Measurements from ENCODE around the gene BABAM1. TPM values are rescaled to one million over a fixed set of nuclear protein-coding genes. Genes with fewer than 3 reads are reported as not detected.
"Not testable (repeated sequence)": the region's sequence is repeated elsewhere in the genome, so short reads cannot be mapped to it uniquely, and the experiment has no call there.

The BABAM1 gene
- total RNA-seq, 2 donors from 2014 or later: 86.6 to 96.1 TPM

GRCh38 chr19:17266589-17266974, 661 bp upstream of the BABAM1 start:
- Mint-ChIP-seq H3K9me3 (no peaks in the 10 kb centered on the region), H3K27me3 (ENCODE audit: low read depth) (no peaks in the 10 kb centered on the region), H3K27ac (peak overlapping the region; percentile 95), H3K36me3 (ENCODE audit: insufficient read depth in 2 of 2) (peaks cover 5 to 11% of the 10 kb centered on the region in 2 donors), H3K4me1 (ENCODE audit: low read depth) (peaks cover 24% of the 10 kb centered on the region), H3K4me3 (peak overlapping the region; percentile 88 to 93)
- ATAC-seq (replicated peaks in 1 of 2) (no peak), DNase-seq (no peak)

DNA sequence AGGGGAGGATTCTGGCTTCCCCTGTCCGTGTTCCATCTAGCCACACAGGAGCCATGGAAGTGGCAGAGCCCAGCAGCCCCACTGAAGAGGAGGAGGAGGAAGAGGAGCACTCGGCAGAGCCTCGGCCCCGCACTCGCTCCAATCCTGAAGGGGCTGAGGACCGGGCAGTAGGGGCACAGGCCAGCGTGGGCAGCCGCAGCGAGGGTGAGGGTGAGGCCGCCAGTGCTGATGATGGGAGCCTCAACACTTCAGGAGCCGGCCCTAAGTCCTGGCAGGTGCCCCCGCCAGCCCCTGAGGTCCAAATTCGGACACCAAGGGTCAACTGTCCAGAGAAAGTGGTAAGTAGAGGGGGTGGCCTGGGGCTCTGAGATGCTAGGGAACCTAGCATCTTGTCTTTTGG, 1.5 kb downstream of the BABAM1 start:
- Mint-ChIP-seq H3K9me3 (no peaks in the 10 kb centered on the region), H3K27ac (no peak overlapping the region), H3K27me3 (ENCODE audit: low read depth) (no peaks in the 10 kb centered on the region), H3K36me3 (ENCODE audit: insufficient read depth in 2 of 2) (peaks cover 5 to 13% of the 10 kb centered on the region in 2 donors), H3K4me1 (ENCODE audit: low read depth) (peaks cover 24% of the 10 kb centered on the region), H3K4me3 (peak overlapping the region; percentile 88 to 93)
- no peak for ATAC-seq (replicated peaks in 1 of 2)
- no peak for DNase-seq

- not testable (repeated sequence) for H3K4me1 Mint-ChIP-seq (ENCODE audit: low read depth); H3K27me3 Mint-ChIP-seq (ENCODE audit: low read depth); DNase-seq; H3K27ac Mint-ChIP-seq; H3K4me3 Mint-ChIP-seq; ATAC-seq (replicated peaks in 1 of 2); H3K9me3 Mint-ChIP-seq
- H3K36me3 Mint-ChIP-seq (ENCODE audit: insufficient read depth in 2 of 2): peaks cover 5 to 16% of the 10 kb centered on the region in 2 donors
Observed at GRCh38 chr19:17274892-17275291, 7.6 kb downstream of the BABAM1 start.

DNA sequence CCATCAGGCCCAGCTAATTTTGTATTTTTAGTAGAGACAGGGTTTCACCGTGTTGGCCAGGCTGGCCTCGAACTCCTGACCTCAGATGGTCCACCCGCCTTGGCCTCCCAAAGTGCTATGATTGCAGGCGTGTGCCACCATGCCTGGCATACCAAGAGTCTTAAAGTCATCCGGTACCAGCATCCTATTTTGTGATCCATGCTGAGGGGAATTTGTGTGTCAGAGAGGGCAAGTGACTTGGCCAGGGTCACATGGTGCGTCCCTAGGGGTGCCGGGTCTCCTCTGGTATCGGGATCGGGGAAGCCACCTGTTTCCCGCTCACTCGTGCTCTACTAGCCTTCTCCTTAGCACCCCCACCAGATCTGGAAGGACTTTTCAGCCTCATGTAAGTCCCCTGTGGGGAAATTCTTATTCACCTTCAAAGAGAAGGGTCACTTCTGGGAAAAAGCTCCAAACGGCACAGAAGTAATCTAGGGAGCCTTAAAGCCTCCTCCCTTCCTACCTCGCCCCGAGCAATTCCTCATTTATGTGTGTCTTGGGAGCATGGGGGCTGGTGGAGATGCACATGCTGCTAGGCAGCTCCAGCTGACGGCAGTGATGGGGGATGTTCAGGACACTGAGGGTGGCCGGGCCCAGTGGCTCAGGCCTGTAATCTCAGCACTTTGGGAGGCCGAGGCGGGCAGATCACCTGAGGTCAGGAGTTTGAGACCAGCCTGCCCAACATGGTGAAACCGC, 8.4 kb downstream of the BABAM1 start:
- Mint-ChIP-seq H3K27ac (no peak overlapping the region), H3K36me3 (ENCODE audit: insufficient read depth in 2 of 2) (peaks cover 3 to 10% of the 10 kb centered on the region in 2 donors), H3K4me1 (ENCODE audit: low read depth) (no peaks in the 10 kb centered on the region)

DNA sequence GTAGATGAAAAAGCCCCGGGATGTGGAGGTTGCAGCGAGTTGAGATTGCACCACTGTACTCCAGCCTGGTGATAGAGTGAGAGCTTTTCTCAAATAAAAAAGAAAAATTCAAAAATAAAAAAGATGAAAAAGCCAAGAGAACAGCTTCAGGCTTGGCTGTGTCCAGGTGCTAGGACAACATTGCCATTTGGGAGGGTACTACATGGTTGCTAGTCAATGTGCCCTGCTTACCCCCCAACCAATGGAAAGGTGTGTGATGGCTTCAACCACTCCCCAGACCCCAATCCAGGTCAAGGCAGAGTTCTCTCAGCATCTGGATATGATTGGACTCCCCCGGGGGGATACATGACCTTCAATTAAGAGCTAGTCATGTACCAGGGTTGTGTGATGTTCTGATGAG, 12.2 kb downstream of the BABAM1 start:
- ATAC-seq (replicated peaks in 1 of 2) (no peak), DNase-seq (no peak)
- H3K4me3 Mint-ChIP-seq: no peak overlapping the region

More for the DNA sequence above, 8.4 kb downstream of the BABAM1 start:
- no peak for DNase-seq
- ATAC-seq (replicated peaks in 1 of 2): no peak
- Mint-ChIP-seq H3K9me3 (no peaks in the 10 kb centered on the region), H3K27me3 (ENCODE audit: low read depth) (no peaks in the 10 kb centered on the region), H3K4me3 (no peak overlapping the region)

DNA sequence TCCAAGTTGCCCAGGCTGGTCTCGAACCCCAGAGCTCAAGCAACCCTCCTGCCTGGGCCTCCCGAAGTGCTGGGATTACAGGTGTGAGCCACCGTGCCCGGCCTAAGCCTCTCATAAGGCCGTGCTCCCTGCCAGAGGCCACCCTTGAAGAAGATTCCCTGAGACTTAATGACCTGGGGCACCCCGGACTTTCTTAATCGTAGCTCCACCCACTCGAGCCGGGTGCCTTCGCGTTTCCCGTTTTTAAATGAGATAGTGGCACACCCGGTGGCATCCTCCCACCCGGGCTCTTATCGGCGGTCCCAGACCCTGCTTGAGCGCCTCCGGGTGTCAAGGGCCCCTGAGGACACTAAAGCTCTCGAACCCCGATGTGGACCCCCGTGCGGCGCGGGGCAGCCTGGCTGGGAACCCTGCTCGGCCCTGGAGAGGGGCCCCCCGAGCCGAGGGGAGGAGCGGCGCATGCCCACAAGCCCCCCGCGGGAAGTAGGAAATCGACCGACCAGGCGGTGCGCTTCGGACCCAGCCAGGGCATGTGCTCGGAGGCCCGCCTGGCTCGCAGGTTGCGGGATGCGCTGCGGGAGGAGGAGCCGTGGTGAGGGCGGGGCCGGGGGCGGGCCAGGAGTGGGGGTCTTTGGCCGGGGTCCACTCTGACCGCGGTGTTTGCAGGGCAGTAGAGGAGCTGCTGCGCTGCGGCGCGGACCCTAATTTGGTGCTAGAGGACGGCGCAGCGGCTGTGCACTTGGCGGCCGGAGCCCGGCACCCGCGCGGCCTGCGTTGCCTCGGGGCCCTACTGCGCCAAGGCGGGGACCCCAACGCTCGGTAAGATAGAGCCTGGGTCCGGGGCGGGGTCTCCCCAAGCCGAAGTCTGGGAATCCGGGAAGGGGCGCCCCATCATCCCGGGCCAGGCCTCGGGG, 14.4 kb downstream of the BABAM1 start, which contains the start of gene ANKLE1:
Gene ANKLE1, plus strand, starts transcription at position 511 of the 914 bp plus-strand sequence. Its CDS starts 20 bp downstream, at position 531.
- Mint-ChIP-seq H3K9me3 (no peaks in the 10 kb centered on the region), H3K27me3 (ENCODE audit: low read depth) (peaks cover 5% of the 10 kb centered on the region), H3K4me3 (peak within 1 kb of the TSS; percentile 90 to 94), H3K36me3 (ENCODE audit: insufficient read depth in 2 of 2) (peaks cover 0 to 3% of the 10 kb centered on the region in 2 donors), H3K27ac (peak within 1 kb of the TSS; percentile 64), H3K4me1 (ENCODE audit: low read depth) (peaks cover 9% of the 10 kb centered on the region)
- peak; percentile 30 to 50 for ATAC-seq (replicated peaks in 1 of 2)
- DNase-seq: peak; percentile 43 to 59

More for the DNA sequence above, 12.2 kb downstream of the BABAM1 start:
- Mint-ChIP-seq H3K27me3 (ENCODE audit: low read depth) (peaks cover 5% of the 10 kb centered on the region), H3K27ac (no peak overlapping the region), H3K36me3 (ENCODE audit: insufficient read depth in 2 of 2) (peaks cover 0 to 6% of the 10 kb centered on the region in 2 donors), H3K4me1 (ENCODE audit: low read depth) (peaks cover 9% of the 10 kb centered on the region), H3K9me3 (no peaks in the 10 kb centered on the region)

- H3K27ac Mint-ChIP-seq: peak overlapping the region; percentile 64
- H3K4me3 Mint-ChIP-seq: peak overlapping the region; percentile 90 to 94
- H3K27me3 Mint-ChIP-seq (ENCODE audit: low read depth): peaks cover 5% of the 10 kb centered on the region
- no peaks in the 10 kb centered on the region for H3K9me3 Mint-ChIP-seq
- ATAC-seq (replicated peaks in 1 of 2) (peak; percentile 92 to 93), DNase-seq (peak; percentile 87 to 91)
- H3K4me1 Mint-ChIP-seq (ENCODE audit: low read depth): peaks cover 9% of the 10 kb centered on the region
- H3K36me3 Mint-ChIP-seq (ENCODE audit: insufficient read depth in 2 of 2): no peaks in the 10 kb centered on the region
Observed at GRCh38 chr19:17282488-17283125, 15.4 kb downstream of the BABAM1 start.

GRCh38 chr19:17283504-17283996, 16.3 kb downstream of the BABAM1 start:
- no peak for DNase-seq
- H3K27ac Mint-ChIP-seq: no peak overlapping the region
- H3K4me3 Mint-ChIP-seq: peak overlapping the region in 1 of 2 donors; percentile 61
- no peaks in the 10 kb centered on the region for H3K9me3 Mint-ChIP-seq
- peaks cover 5% of the 10 kb centered on the region for H3K27me3 Mint-ChIP-seq (ENCODE audit: low read depth)
- peaks cover 9% of the 10 kb centered on the region for H3K4me1 Mint-ChIP-seq (ENCODE audit: low read depth)
- no peaks in the 10 kb centered on the region for H3K36me3 Mint-ChIP-seq (ENCODE audit: insufficient read depth in 2 of 2)
- no peak for ATAC-seq (replicated peaks in 1 of 2)

- H3K36me3 Mint-ChIP-seq (ENCODE audit: insufficient read depth in 2 of 2): no peaks in the 10 kb centered on the region
- no peak overlapping the region for H3K27ac Mint-ChIP-seq
- ATAC-seq (replicated peaks in 1 of 2) (no peak), DNase-seq (no peak)
- peaks cover 5% of the 10 kb centered on the region for H3K27me3 Mint-ChIP-seq (ENCODE audit: low read depth)
- no peaks in the 10 kb centered on the region for H3K9me3 Mint-ChIP-seq
- H3K4me1 Mint-ChIP-seq (ENCODE audit: low read depth): peaks cover 9% of the 10 kb centered on the region
- H3K4me3 Mint-ChIP-seq: no peak overlapping the region
Observed at GRCh38 chr19:17285415-17286135, 18.3 kb downstream of the BABAM1 start.

GRCh38 chr19:17286263-17286662, 19.0 kb downstream of the BABAM1 start:
- no peaks in the 10 kb centered on the region for H3K9me3 Mint-ChIP-seq
- DNase-seq: no peak
- no peak overlapping the region for H3K4me3 Mint-ChIP-seq
- no peaks in the 10 kb centered on the region for H3K36me3 Mint-ChIP-seq (ENCODE audit: insufficient read depth in 2 of 2)
- peaks cover 7% of the 10 kb centered on the region for H3K4me1 Mint-ChIP-seq (ENCODE audit: low read depth)
- ATAC-seq (replicated peaks in 1 of 2): no peak
- no peak overlapping the region for H3K27ac Mint-ChIP-seq
- H3K27me3 Mint-ChIP-seq (ENCODE audit: low read depth): peaks cover 5% of the 10 kb centered on the region

DNA sequence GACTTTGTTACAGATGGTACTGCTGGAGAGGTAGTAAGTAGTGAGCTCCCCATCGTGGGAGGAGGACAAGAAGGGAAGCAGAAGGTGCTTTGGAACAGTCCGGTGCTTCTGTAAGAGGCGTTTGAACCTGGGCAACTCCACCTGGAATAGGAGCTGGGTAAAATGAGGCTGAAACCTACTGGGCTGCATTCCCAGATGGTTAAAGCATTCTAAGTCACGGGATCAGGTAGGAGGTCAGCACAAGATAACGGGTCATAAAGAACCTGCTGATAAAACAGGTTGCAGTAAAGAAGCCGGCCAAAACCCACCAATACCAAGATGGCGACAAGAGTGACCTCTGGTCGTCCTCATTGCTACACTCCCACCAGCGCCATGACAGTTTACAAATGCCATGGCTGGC, 19.5 kb downstream of the BABAM1 start:
- no peak overlapping the region for H3K4me3 Mint-ChIP-seq
- H3K36me3 Mint-ChIP-seq (ENCODE audit: insufficient read depth in 2 of 2): no peaks in the 10 kb centered on the region
- DNase-seq (no peak), ATAC-seq (replicated peaks in 1 of 2) (no peak)
- H3K27me3 Mint-ChIP-seq (ENCODE audit: low read depth): peaks cover 5% of the 10 kb centered on the region
- H3K4me1 Mint-ChIP-seq (ENCODE audit: low read depth): peaks cover 5% of the 10 kb centered on the region
- H3K27ac Mint-ChIP-seq: no peak overlapping the region
- no peaks in the 10 kb centered on the region for H3K9me3 Mint-ChIP-seq

DNA sequence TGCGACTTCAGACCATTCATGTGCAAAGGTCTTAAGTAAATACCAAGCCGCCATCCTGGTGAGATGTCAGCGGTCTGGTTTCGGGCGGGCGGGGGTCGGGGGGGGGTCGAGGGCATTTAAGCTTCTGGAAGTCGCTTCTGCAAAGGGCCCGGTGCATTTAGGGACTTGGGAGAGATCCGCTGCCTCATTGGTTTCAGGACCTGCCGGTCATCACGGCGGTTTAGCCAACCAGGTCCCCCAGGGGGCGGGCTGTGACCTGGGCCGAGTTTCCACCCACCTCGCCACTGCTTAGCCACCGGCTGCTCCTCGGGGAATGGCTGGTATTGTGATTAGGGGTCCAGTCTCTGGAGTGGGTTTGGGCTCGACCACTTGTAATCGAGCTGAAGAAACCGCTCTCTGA, 22.2 kb downstream of the BABAM1 start:
- H3K4me1 Mint-ChIP-seq (ENCODE audit: low read depth): peaks cover 14% of the 10 kb centered on the region
- no peak overlapping the region for H3K27ac Mint-ChIP-seq
- peak in 1 of 2 donors; percentile 18 for ATAC-seq (replicated peaks in 1 of 2)
- H3K4me3 Mint-ChIP-seq: no peak overlapping the region
- no peaks in the 10 kb centered on the region for H3K36me3 Mint-ChIP-seq (ENCODE audit: insufficient read depth in 2 of 2)
- no peaks in the 10 kb centered on the region for H3K27me3 Mint-ChIP-seq (ENCODE audit: low read depth)
- no peaks in the 10 kb centered on the region for H3K9me3 Mint-ChIP-seq
- peak; percentile 61 to 68 for DNase-seq

All from activated T-cell treated with anti-CD3 and anti-CD28 coated beads, Interleukin-2, amount 50 U/mL, for 72 hours (primary cell).